ENCODE measurements around the gene TMEM39B. TPM values are rescaled to one million over a fixed set of nuclear protein-coding genes. Genes with fewer than 3 reads are reported as not detected.
"Not testable (repeated sequence)": the region's sequence is repeated elsewhere in the genome, so short reads cannot be mapped to it uniquely, and the experiment has no call there.

TMEM39B gene
- total RNA-seq, 4 donors from 2014 or later, result 6.0 to 7.9 (median 6.9) TPM

GRCh38 chr1:32127409-32128198 is 54.9 kb downstream of the TMEM39B start:
- DNase-seq (ENCODE audit: low spot score in 2 of 2), result no peak
- peaks cover 11% of the 10 kb centered on the region for H3K4me1 ChIP-seq

GRCh38 chr1:32128479-32128878 is 55.7 kb downstream of the TMEM39B start:
- 60% methylated on average over 1 of the region's 1 CpG for WGBS
- Histone ChIP-seq H3K4me1 (peaks cover 14% of the 10 kb centered on the region), H3K9me3 (no peaks in the 10 kb centered on the region), H3K36me3 (no peaks in the 10 kb centered on the region), H3K4me3 (no peak overlapping the region), H3K27me3 (no peaks in the 10 kb centered on the region), H3K27ac (no peak overlapping the region)
- TF ChIP-seq POLR2A (IDR thresholded peaks at IDR 0.05), result no peak
- TF ChIP-seq, protein P1, sequence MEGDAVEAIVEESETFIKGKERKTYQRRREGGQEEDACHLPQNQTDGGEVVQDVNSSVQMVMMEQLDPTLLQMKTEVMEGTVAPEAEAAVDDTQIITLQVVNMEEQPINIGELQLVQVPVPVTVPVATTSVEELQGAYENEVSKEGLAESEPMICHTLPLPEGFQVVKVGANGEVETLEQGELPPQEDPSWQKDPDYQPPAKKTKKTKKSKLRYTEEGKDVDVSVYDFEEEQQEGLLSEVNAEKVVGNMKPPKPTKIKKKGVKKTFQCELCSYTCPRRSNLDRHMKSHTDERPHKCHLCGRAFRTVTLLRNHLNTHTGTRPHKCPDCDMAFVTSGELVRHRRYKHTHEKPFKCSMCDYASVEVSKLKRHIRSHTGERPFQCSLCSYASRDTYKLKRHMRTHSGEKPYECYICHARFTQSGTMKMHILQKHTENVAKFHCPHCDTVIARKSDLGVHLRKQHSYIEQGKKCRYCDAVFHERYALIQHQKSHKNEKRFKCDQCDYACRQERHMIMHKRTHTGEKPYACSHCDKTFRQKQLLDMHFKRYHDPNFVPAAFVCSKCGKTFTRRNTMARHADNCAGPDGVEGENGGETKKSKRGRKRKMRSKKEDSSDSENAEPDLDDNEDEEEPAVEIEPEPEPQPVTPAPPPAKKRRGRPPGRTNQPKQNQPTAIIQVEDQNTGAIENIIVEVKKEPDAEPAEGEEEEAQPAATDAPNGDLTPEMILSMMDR (IDR thresholded peaks at IDR 0.05), result no peak
- TF ChIP-seq EP300 (IDR thresholded peaks at IDR 0.05), result no peak
- no peak for TF ChIP-seq POLR2AphosphoS5 (IDR thresholded peaks at IDR 0.05)
- no peak for DNase-seq (ENCODE audit: low spot score in 2 of 2)

More at GRCh38 chr1:32127409-32128198, 54.9 kb downstream of the TMEM39B start:
- H3K9me3 ChIP-seq, result no peaks in the 10 kb centered on the region
- H3K4me3 ChIP-seq, result no peak overlapping the region
- no peaks in the 10 kb centered on the region for H3K36me3 ChIP-seq
- no peaks in the 10 kb centered on the region for H3K27me3 ChIP-seq
- TF ChIP-seq EP300 (IDR thresholded peaks at IDR 0.05) (no peak), POLR2A (IDR thresholded peaks at IDR 0.05) (no peak), POLR2AphosphoS5 (IDR thresholded peaks at IDR 0.05) (no peak)
- TF ChIP-seq, protein P1 (IDR thresholded peaks at IDR 0.05), result no peak
- WGBS, result 75% methylated on average over 4 of the region's 4 CpGs
- no peak overlapping the region for H3K27ac ChIP-seq

DNA sequence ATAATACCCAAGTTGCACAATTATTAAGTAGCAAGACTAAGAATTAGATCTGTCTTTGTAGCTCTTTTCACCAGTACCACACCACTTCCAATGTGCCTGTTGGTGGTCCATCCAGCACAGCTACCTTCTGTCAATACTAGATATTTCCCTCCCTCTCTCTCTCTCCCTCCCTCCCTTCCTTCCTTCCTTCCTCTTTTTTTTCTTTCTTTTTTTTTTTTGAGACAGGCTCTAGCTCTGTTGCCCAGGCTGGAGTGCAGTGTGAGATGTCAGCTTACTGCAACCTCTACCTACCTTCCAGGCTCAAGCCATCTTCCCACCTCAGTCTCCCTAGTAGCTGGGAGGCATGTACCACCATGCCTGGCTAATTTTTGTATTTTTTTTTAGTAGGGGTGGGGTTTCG is 56.2 kb downstream of the TMEM39B start:
- H3K4me3 ChIP-seq, result no peak overlapping the region
- H3K27ac ChIP-seq, result no peak overlapping the region
- TF ChIP-seq POLR2A (IDR thresholded peaks at IDR 0.05), result no peak
- TF ChIP-seq, protein P1 (IDR thresholded peaks at IDR 0.05), result no peak
- no peak for TF ChIP-seq POLR2AphosphoS5 (IDR thresholded peaks at IDR 0.05)
- no peak for TF ChIP-seq EP300 (IDR thresholded peaks at IDR 0.05)
- DNase-seq (ENCODE audit: low spot score in 2 of 2), result no peak
- WGBS, result 79% methylated on average over 1 of the region's 1 CpG
- no peaks in the 10 kb centered on the region for H3K27me3 ChIP-seq
- no peaks in the 10 kb centered on the region for H3K9me3 ChIP-seq
- peaks cover 18% of the 10 kb centered on the region for H3K4me1 ChIP-seq
- no peaks in the 10 kb centered on the region for H3K36me3 ChIP-seq

GRCh38 chr1:32133950-32134280 is 61.2 kb downstream of the TMEM39B start:
- H3K9me3 ChIP-seq; DNase-seq (ENCODE audit: low spot score in 2 of 2); H3K36me3 ChIP-seq; H3K4me3 ChIP-seq; H3K27me3 ChIP-seq: not testable (repeated sequence)
- Histone ChIP-seq H3K4me1 (peaks cover 15% of the 10 kb centered on the region), H3K27ac (peak overlapping the region; percentile 71)
- 95% methylated on average over 9 of the region's 9 CpGs for WGBS

GRCh38 chr1:32137111-32137510 is 64.4 kb downstream of the TMEM39B start:
- Histone ChIP-seq H3K27ac (no peak overlapping the region), H3K4me1 (peaks cover 19% of the 10 kb centered on the region), H3K36me3 (no peaks in the 10 kb centered on the region), H3K9me3 (no peaks in the 10 kb centered on the region), H3K27me3 (no peaks in the 10 kb centered on the region), H3K4me3 (no peak overlapping the region)
- DNase-seq (ENCODE audit: low spot score in 2 of 2), result no peak
- 94% methylated on average over 5 of the region's 5 CpGs for WGBS
- TF ChIP-seq, protein P1 (IDR thresholded peaks at IDR 0.05), result no peak
- TF ChIP-seq POLR2A (IDR thresholded peaks at IDR 0.05), result no peak
- no peak for TF ChIP-seq EP300 (IDR thresholded peaks at IDR 0.05)
- TF ChIP-seq POLR2AphosphoS5 (IDR thresholded peaks at IDR 0.05), result no peak

Data from suprapubic skin (tissue), 4 donors.